WTC11 (cell line): ENCODE results near the gene DGKQ. TPM values are rescaled to one million over a fixed set of nuclear protein-coding genes. Genes with fewer than 3 reads are reported as not detected.

Experiments
- ATAC-seq: fragments of 200-7000 bp; cut with Tn5 transposase; 2 replicates; pipeline ENCODE4 v1.10.0; 2021; ENCODE audit warnings: mild to moderate bottlenecking, moderate library complexity
- CTCF ChIA-PET: fragments of 300-600 bp; sonication (Branson Sonifier 250); formaldehyde crosslinking; loops from one replicate; lab custom pipeline; 2021; ENCODE audit warnings: antibody characterized with exemption; lab: Charles Lee
- POLR2A ChIA-PET: fragments of 350-600 bp; sonication (Branson Sonifier 250); formaldehyde crosslinking; loops from one replicate; lab custom pipeline; 2021; ENCODE audit warnings: antibody characterized with exemption; lab: Charles Lee
- DNase-seq: peaks from one replicate; pipeline ENCODE4 v3.0.0; 2021; ENCODE audit warnings: low spot score
- H3K27ac Mint-ChIP-seq: 2 replicates; pipeline ENCODE4 v1.8.0; 2021; ENCODE audit warnings: mixed read lengths
- H3K27me3 Mint-ChIP-seq: 2 replicates; pipeline ENCODE4 v1.8.0; 2021; ENCODE audit warnings: low read depth, mild to moderate bottlenecking, moderate library complexity, mixed read lengths
- H3K36me3 Mint-ChIP-seq: 2 replicates; pipeline ENCODE4 v1.8.0; 2021; ENCODE audit warnings: mixed read lengths
- H3K4me1 Mint-ChIP-seq: 2 replicates; pipeline ENCODE4 v1.8.0; 2022; ENCODE audit warnings: mixed read lengths
- H3K4me3 Mint-ChIP-seq: 2 replicates; pipeline ENCODE4 v1.8.0; 2021; ENCODE audit warnings: mild to moderate bottlenecking, moderate library complexity, mixed read lengths
- H3K9me3 Mint-ChIP-seq: 2 replicates; pipeline ENCODE4 v1.8.0; 2021; ENCODE audit warnings: mixed read lengths
- AR ChIP-seq: fragments of 250-450 bp; sonication (Bioruptor Pico); IDR thresholded peaks from 2 replicates; pipeline ENCODE4 v1.9.0; 2021; ENCODE audit warnings: mild to moderate bottlenecking
- ATF1 ChIP-seq: sonication (generic); formaldehyde crosslinking; IDR thresholded peaks from 2 replicates; pipeline ENCODE4 v1.8.1; 2023; ENCODE audit warnings: mild to moderate bottlenecking, moderate library complexity, missing genetic modification reagents
- ATF2 ChIP-seq: sonication (generic); formaldehyde crosslinking; IDR thresholded peaks from 2 replicates; pipeline ENCODE4 v1.8.1; 2022; ENCODE audit warnings: low read depth, missing genetic modification reagents, borderline replicate concordance
- CDX4 ChIP-seq: fragments of 250-450 bp; sonication (Bioruptor Pico); IDR thresholded peaks from 2 replicates; pipeline ENCODE4 v1.9.0; 2021; ENCODE audit warnings: moderate library complexity, mild to moderate bottlenecking, inconsistent platforms, borderline replicate concordance
- CREB1 ChIP-seq: sonication (generic); formaldehyde crosslinking; IDR thresholded peaks from 2 replicates; pipeline ENCODE4 v1.8.0; 2023; ENCODE audit warnings: mild to moderate bottlenecking, missing genetic modification reagents
- E2F4 ChIP-seq: sonication (generic); formaldehyde crosslinking; IDR thresholded peaks from 2 replicates; pipeline ENCODE4 v1.8.1; 2022; ENCODE audit warnings: low read depth, mild to moderate bottlenecking, moderate library complexity, missing genetic modification reagents, borderline replicate concordance
- E2F5 ChIP-seq: sonication (generic); formaldehyde crosslinking; IDR thresholded peaks from 2 replicates; pipeline ENCODE4 v1.8.1; 2022; ENCODE audit warnings: mild to moderate bottlenecking, moderate library complexity, missing genetic modification reagents
- FOXP4 ChIP-seq: sonication (generic); formaldehyde crosslinking; IDR thresholded peaks from 2 replicates; pipeline ENCODE4 v1.8.0; 2022; ENCODE audit warnings: mild to moderate bottlenecking, missing genetic modification reagents
- GRHL2 ChIP-seq: fragments of 250-450 bp; sonication (Bioruptor Pico); IDR thresholded peaks from 2 replicates; pipeline ENCODE4 v1.8.0; 2022; ENCODE audit warnings: mild to moderate bottlenecking, moderate library complexity; ENCODE audit not compliant: insufficient replicate concordance, severe bottlenecking
- HMGA2 ChIP-seq: fragments of 250-450 bp; sonication (Bioruptor Pico); IDR thresholded peaks from 2 replicates; pipeline ENCODE4 v1.4.0; 2021; ENCODE audit warnings: mild to moderate bottlenecking, moderate library complexity
- MAX ChIP-seq: sonication (generic); formaldehyde crosslinking; IDR thresholded peaks from 2 replicates; pipeline ENCODE4 v1.8.0; 2022; ENCODE audit warnings: mild to moderate bottlenecking, missing genetic modification reagents
- NFE2L1 ChIP-seq: sonication (generic); formaldehyde crosslinking; IDR thresholded peaks from 2 replicates; pipeline ENCODE4 v1.8.1; 2023; ENCODE audit warnings: missing genetic modification reagents
- NR1H2 ChIP-seq: sonication (generic); formaldehyde crosslinking; IDR thresholded peaks from 2 replicates; pipeline ENCODE4 v1.9.0; 2021; ENCODE audit warnings: mild to moderate bottlenecking, moderate library complexity, missing genetic modification reagents
- NR3C1 ChIP-seq: sonication (generic); formaldehyde crosslinking; conservative IDR thresholded peaks from 2 replicates; pipeline ENCODE4 v1.8.1; 2023; ENCODE audit warnings: low read depth, mild to moderate bottlenecking, missing genetic modification reagents
- PRDM15 ChIP-seq: sonication (generic); formaldehyde crosslinking; IDR thresholded peaks from 2 replicates; pipeline ENCODE4 v1.8.0; 2022; ENCODE audit warnings: missing genetic modification reagents
- STAT6 ChIP-seq: sonication (generic); formaldehyde crosslinking; conservative IDR thresholded peaks from 2 replicates; pipeline ENCODE4 v1.8.1; 2023; ENCODE audit warnings: mild to moderate bottlenecking, low read depth, missing genetic modification reagents, moderate library complexity
- TEAD4 ChIP-seq: sonication (generic); formaldehyde crosslinking; IDR thresholded peaks from 2 replicates; pipeline ENCODE4 v1.8.0; 2022; ENCODE audit warnings: mild to moderate bottlenecking, missing genetic modification reagents
- USF2 ChIP-seq: sonication (generic); formaldehyde crosslinking; IDR thresholded peaks from 2 replicates; pipeline ENCODE4 v1.8.1; 2023; ENCODE audit warnings: mild to moderate bottlenecking, missing genetic modification reagents, moderate library complexity
- ZNF317 ChIP-seq: sonication (generic); formaldehyde crosslinking; IDR thresholded peaks from 2 replicates; pipeline ENCODE4 v1.8.1; 2023; ENCODE audit warnings: low read depth, mild to moderate bottlenecking, moderate library complexity, missing genetic modification reagents, borderline replicate concordance
- total RNA-seq: library from RNA; stranded (reverse); gene quantifications from 3 replicates; pipeline ENCODE4 v1.2.3, GENCODE V29; 2021

Gene DGKQ
- total RNA-seq, 1 experiment from 2014 or later: 19.3 TPM

- peaks cover 15% of the 10 kb centered on the region for H3K36me3 Mint-ChIP-seq
- POLR2A ChIA-PET: no interaction called here
- H3K4me3 Mint-ChIP-seq: no peak overlapping the region
- H3K9me3 Mint-ChIP-seq: 0 out of 2 replicates have a peak, but pooled peaks cover 4% of the 10 kb centered on the region
- CTCF ChIA-PET: interaction anchor here (0.8 kb wide), 1 partner anchor 21 kb away, joined by 3 read pairs; the partner anchor contains the start of gene GAK
- 0 out of 2 replicates have a peak overlapping the region, but pooled peaks have one; percentile 68 for H3K27ac Mint-ChIP-seq
- H3K27me3 Mint-ChIP-seq: no peaks in the 10 kb centered on the region
- no peak for ATAC-seq
- H3K4me1 Mint-ChIP-seq: peaks cover 5% of the 10 kb centered on the region
- DNase-seq: peak; percentile 8
- TF ChIP-seq GRHL2 (CRISPR knock-in tag) (no peak), CDX4 (CRISPR knock-in tag) (no peak), NR1H2 (CRISPR knock-in tag) (no peak), E2F5 (CRISPR knock-in tag) (no peak), USF2 (no peak), TEAD4 (CRISPR knock-in tag) (no peak), MAX (CRISPR knock-in tag) (no peak), ATF2 (CRISPR knock-in tag) (no peak), PRDM15 (CRISPR knock-in tag) (no peak), NR3C1 (CRISPR knock-in tag) (no peak), CREB1 (no peak), STAT6 (CRISPR knock-in tag) (no peak), FOXP4 (CRISPR knock-in tag) (no peak), E2F4 (CRISPR knock-in tag) (no peak), ZNF317 (CRISPR knock-in tag) (no peak), NFE2L1 (CRISPR knock-in tag) (no peak), HMGA2 (CRISPR knock-in tag) (no peak), ATF1 (CRISPR knock-in tag) (no peak), AR (no peak)
These were observed 62.1 kb downstream of the DGKQ start for GRCh38 chr4:911221-911751.
